Sigmoid colon (tissue), 7 donors: ENCODE results near the gene SEC11A. TPM values are rescaled to one million over a fixed set of nuclear protein-coding genes. Genes with fewer than 3 reads are reported as not detected.
A peak's percentile ranks its signal among the peaks of the same experiment; 100 is the strongest.
"Not testable (repeated sequence)": the region's sequence is repeated elsewhere in the genome, so short reads cannot be mapped to it uniquely, and the experiment has no call there.

Source experiments
- DNase-seq: peaks from one replicate; pipeline ENCODE4 v3.0.0-alpha.2; 2019
- H3K27ac ChIP-seq, 4 donors: fragments of 200-600 bp; sonication (generic); one replicate each; pipeline ENCODE4 v1.5.1; 2016 to 2019; ENCODE audit warnings: mild to moderate bottlenecking in 1 of 4
- H3K27me3 ChIP-seq, 3 donors: fragments of 200-600 bp; sonication (generic); one replicate each; pipeline ENCODE4 v1.5.1; 2019; ENCODE audit warnings: mild to moderate bottlenecking in 1 of 3
- H3K36me3 ChIP-seq, 4 donors: fragments of 200-600 bp; sonication (generic); one replicate each; pipeline ENCODE4 v1.5.1; 2016 to 2019
- H3K4me1 ChIP-seq, 4 donors: fragments of 200-600 bp; sonication (generic); one replicate each; pipeline ENCODE4 v1.5.1; 2017 to 2019
- H3K4me3 ChIP-seq, 4 donors: fragments of 200-600 bp; sonication (generic); one replicate each; pipeline ENCODE4 v1.5.1; 2017 to 2019; ENCODE audit warnings: mild to moderate bottlenecking in 2 of 4, moderate library complexity in 1 of 4
- H3K9me3 ChIP-seq, 4 donors: fragments of 200-600 bp in 3 of 4; sonication (generic) in 3 of 4; one replicate each; pipeline versions ENCODE4 v1.5.1 to v1.6.1; 2013 to 2019
- EP300 ChIP-seq, 4 donors: sonication (generic); formaldehyde crosslinking; IDR thresholded peaks; one replicate each; pipeline ENCODE4 v1.6.1; 2017; ENCODE audit warnings: antibody characterized with exemption in 4 of 4
- POLR2A ChIP-seq, 2 donors: fragments of 450-650 bp; IDR thresholded peaks; one replicate each; pipeline ENCODE4 v1.6.1; 2016; ENCODE audit warnings: antibody characterized with exemption in 2 of 2, mild to moderate bottlenecking in 2 of 2, moderate library complexity in 2 of 2
- POLR2AphosphoS5 ChIP-seq, 4 donors: sonication (generic); formaldehyde crosslinking; IDR thresholded peaks; one replicate each; pipeline ENCODE4 v1.6.1; 2017; ENCODE audit warnings: antibody characterized with exemption in 4 of 4
- WGBS, 2 donors: extraction: QIAGEN DNeasy Blood & Tissue Kit; methylation state at CpG; one replicate each; pipeline ENCODE4 v1.1.7; 2013; 5-methylcytosine and 5-hydroxymethylcytosine counted together
- intact Hi-C: fragments of 100-400 bp; cut with DNase I; formaldehyde crosslinking; loops from one replicate; pipeline ENCODE4 v1.15.1; 2023
- polyA plus RNA-seq, 3 donors: library from polyadenylated mRNA; stranded (reverse); fragments of 200-250 nt; gene quantifications; one replicate each; pipeline ENCODE4 v1.2.3, GENCODE V29; 2013
- total RNA-seq, 4 donors: library from RNA; depleted of rRNA; stranded (reverse); fragments of >200 nt; gene quantifications; one replicate each; pipeline ENCODE4 v1.1.0, GENCODE V29; 2016
- TF ChIP-seq, protein P1 (sequence below), 4 experiments: fragments of 450-650 bp in 3 of 4; fragments of 200-600 bp in 1 of 4; IDR thresholded peaks; one replicate each; pipeline ENCODE4 v1.5.1; 2016 to 2019; ENCODE audit warnings: antibody characterized with exemption in 4 of 4, mild to moderate bottlenecking in 3 of 4, moderate library complexity in 2 of 4
- donor health status: healthy with polysubstance abuse.
- donor health status: Bipolar disorder and iron deficiency.
- donor health status: healthy.

Gene SEC11A
- total and polyA plus RNA-seq, 7 donors, result 83.9 to 216 (median 152) TPM

DNA sequence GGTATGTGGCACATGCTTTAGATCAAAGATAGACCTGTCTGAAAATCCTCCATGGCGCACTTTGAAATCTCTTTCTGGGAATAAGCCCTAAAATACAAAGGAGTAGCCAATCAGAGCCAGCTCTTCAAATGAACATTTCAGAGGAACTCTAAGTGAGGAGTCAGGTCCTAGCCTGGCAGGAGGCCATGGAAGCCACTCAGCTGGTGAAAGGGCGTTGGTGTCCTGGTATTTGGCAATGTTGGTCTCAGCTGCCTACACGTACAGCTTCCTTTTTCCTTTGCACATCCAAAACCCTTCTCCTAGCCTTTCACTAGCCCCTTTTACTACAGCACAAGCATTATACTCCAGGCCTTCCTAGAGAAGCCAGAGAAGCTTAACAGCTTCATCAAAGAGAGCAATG is 67.4 kb downstream of the SEC11A start:
- Histone ChIP-seq H3K4me1 (peaks cover 0 to 30% (median 15%) of the 10 kb centered on the region in 4 donors), H3K4me3 (no peak overlapping the region), H3K27ac (no peak overlapping the region), H3K36me3 (peaks cover 26 to 92% (median 56%) of the 10 kb centered on the region in 4 donors), H3K9me3 (no peaks in the 10 kb centered on the region), H3K27me3 (no peaks in the 10 kb centered on the region)
- TF ChIP-seq POLR2A (IDR thresholded peaks at IDR 0.05) (no peak), POLR2AphosphoS5 (IDR thresholded peaks at IDR 0.05) (no peak), EP300 (IDR thresholded peaks at IDR 0.05) (no peak)
- TF ChIP-seq, protein P1, sequence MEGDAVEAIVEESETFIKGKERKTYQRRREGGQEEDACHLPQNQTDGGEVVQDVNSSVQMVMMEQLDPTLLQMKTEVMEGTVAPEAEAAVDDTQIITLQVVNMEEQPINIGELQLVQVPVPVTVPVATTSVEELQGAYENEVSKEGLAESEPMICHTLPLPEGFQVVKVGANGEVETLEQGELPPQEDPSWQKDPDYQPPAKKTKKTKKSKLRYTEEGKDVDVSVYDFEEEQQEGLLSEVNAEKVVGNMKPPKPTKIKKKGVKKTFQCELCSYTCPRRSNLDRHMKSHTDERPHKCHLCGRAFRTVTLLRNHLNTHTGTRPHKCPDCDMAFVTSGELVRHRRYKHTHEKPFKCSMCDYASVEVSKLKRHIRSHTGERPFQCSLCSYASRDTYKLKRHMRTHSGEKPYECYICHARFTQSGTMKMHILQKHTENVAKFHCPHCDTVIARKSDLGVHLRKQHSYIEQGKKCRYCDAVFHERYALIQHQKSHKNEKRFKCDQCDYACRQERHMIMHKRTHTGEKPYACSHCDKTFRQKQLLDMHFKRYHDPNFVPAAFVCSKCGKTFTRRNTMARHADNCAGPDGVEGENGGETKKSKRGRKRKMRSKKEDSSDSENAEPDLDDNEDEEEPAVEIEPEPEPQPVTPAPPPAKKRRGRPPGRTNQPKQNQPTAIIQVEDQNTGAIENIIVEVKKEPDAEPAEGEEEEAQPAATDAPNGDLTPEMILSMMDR (IDR thresholded peaks at IDR 0.05), result no peak
- DNase-seq, result peak; percentile 77
- intact Hi-C loops, result no loop called here
- WGBS, 2 donors, result 61 to 87% methylated on average over 3 of the region's 3 CpGs

GRCh38 chr15:84647726-84648125 is 68.2 kb downstream of the SEC11A start:
- intact Hi-C loops, result no loop called here
- Histone ChIP-seq H3K27ac (no peak overlapping the region), H3K27me3 (no peaks in the 10 kb centered on the region), H3K4me1 (peaks cover 0 to 22% (median 6%) of the 10 kb centered on the region in 4 donors), H3K9me3 (no peaks in the 10 kb centered on the region), H3K4me3 (no peak overlapping the region), H3K36me3 (peaks cover 28 to 100% (median 64%) of the 10 kb centered on the region in 4 donors)
- TF ChIP-seq, protein P1 (IDR thresholded peaks at IDR 0.05), result no peak
- TF ChIP-seq POLR2A (IDR thresholded peaks at IDR 0.05) (no peak), POLR2AphosphoS5 (IDR thresholded peaks at IDR 0.05) (no peak), EP300 (IDR thresholded peaks at IDR 0.05) (no peak)
- no peak for DNase-seq

GRCh38 chr15:84645997-84646396 is 69.9 kb downstream of the SEC11A start:
- intact Hi-C loops, result no loop called here
- Histone ChIP-seq H3K36me3 (peaks cover 32 to 100% (median 71%) of the 10 kb centered on the region in 4 donors), H3K4me3 (no peak overlapping the region), H3K27ac (no peak overlapping the region), H3K4me1 (peaks cover 0 to 14% (median 0%) of the 10 kb centered on the region in 4 donors), H3K9me3 (no peaks in the 10 kb centered on the region), H3K27me3 (no peaks in the 10 kb centered on the region)
- TF ChIP-seq POLR2AphosphoS5 (IDR thresholded peaks at IDR 0.05), result no peak
- no peak for TF ChIP-seq POLR2A (IDR thresholded peaks at IDR 0.05)
- TF ChIP-seq, protein P1 (IDR thresholded peaks at IDR 0.05), result no peak
- no peak for TF ChIP-seq EP300 (IDR thresholded peaks at IDR 0.05)
- no peak for DNase-seq
- WGBS, 2 donors, result 91 to 96% methylated on average over 10 of the region's 10 CpGs

DNA sequence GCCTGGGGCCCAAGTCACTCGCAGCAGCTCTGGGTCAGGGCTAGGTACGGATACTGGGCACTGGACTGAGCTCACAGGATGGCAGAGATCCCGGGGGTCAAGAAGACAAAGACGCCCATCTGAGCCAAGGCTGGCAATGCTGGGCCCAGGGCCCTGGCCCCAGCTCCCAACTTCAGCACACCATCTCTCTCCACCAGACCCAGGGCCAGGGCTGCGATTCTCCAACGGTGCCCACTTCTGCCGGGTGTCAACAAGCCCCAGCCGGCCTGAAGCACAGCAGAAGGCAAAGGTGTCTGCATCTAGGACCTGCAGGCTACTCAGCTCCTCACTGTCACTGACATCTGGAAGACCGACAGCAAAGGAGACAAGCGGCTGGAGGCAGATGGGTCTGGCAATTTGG is 70.4 kb downstream of the SEC11A start:
- Histone ChIP-seq H3K4me1 (peaks cover 0 to 14% (median 0%) of the 10 kb centered on the region in 4 donors), H3K4me3 (no peak overlapping the region), H3K36me3 (peaks cover 35 to 100% (median 74%) of the 10 kb centered on the region in 4 donors), H3K9me3 (no peaks in the 10 kb centered on the region), H3K27me3 (no peaks in the 10 kb centered on the region), H3K27ac (no peak overlapping the region)
- TF ChIP-seq POLR2A (IDR thresholded peaks at IDR 0.05), result no peak
- TF ChIP-seq, protein P1 (IDR thresholded peaks at IDR 0.05), result no peak
- no peak for TF ChIP-seq EP300 (IDR thresholded peaks at IDR 0.05)
- no peak for TF ChIP-seq POLR2AphosphoS5 (IDR thresholded peaks at IDR 0.05)
- intact Hi-C loops, result no loop called here
- WGBS, 2 donors, result 97% methylated on average over 10 of the region's 10 CpGs
- peak; percentile 56 for DNase-seq

- Histone ChIP-seq H3K27ac (no peak overlapping the region), H3K4me1 (peaks cover 0 to 2% (median 0%) of the 10 kb centered on the region in 4 donors), H3K4me3 (no peak overlapping the region), H3K36me3 (peaks cover 50 to 100% (median 81%) of the 10 kb centered on the region in 4 donors), H3K27me3 (no peaks in the 10 kb centered on the region), H3K9me3 (no peaks in the 10 kb centered on the region)
- TF ChIP-seq EP300 (IDR thresholded peaks at IDR 0.05), result no peak
- no peak for TF ChIP-seq POLR2A (IDR thresholded peaks at IDR 0.05)
- no peak for TF ChIP-seq POLR2AphosphoS5 (IDR thresholded peaks at IDR 0.05)
- TF ChIP-seq, protein P1 (IDR thresholded peaks at IDR 0.05), result no peak
- DNase-seq, result peak; percentile 11
- WGBS, 2 donors, result 90 to 94% methylated on average over 6 of the region's 6 CpGs
- intact Hi-C loops, result no loop called here
These were observed 72.1 kb downstream of the SEC11A start for GRCh38 chr15:84643838-84644237.

DNA sequence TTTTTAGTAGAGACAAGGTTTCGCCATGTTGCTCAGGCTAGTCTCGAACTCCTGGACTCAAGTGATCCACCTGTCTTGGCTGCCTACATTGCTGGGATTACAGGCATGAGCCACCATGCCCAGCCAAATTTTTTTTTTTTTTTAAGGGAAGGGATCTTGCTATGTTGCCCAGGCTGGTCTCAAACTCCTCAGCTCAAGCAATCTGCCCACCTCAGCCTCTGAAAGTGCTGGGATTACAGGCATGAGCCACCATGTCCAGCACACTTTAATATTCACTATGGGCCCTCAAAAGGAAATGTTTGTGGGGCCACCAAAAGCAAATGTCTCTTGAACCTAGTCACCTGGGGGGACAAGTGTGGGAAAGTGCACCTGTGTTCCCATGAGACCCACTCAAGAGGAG is 73.3 kb downstream of the SEC11A start:
- DNase-seq, H3K27ac ChIP-seq, H3K4me1 ChIP-seq, intact Hi-C loops, H3K9me3 ChIP-seq, H3K27me3 ChIP-seq, H3K4me3 ChIP-seq: not testable (repeated sequence)
- WGBS, 2 donors, result 73 to 97% methylated on average over 2 of the region's 2 CpGs
- H3K36me3 ChIP-seq, result peaks cover 40 to 100% (median 75%) of the 10 kb centered on the region in 4 donors

GRCh38 chr15:84641871-84642270 is 74.1 kb downstream of the SEC11A start:
- H3K36me3 ChIP-seq, result peaks cover 38 to 99% (median 70%) of the 10 kb centered on the region in 4 donors

More at GRCh38 chr15:84641871-84642270, 74.1 kb downstream of the SEC11A start:
- H3K27me3 ChIP-seq, H3K27ac ChIP-seq, intact Hi-C loops, DNase-seq, H3K9me3 ChIP-seq, H3K4me3 ChIP-seq, H3K4me1 ChIP-seq: not testable (repeated sequence)
- WGBS, 2 donors, result 91 to 94% methylated on average over 9 of the region's 9 CpGs
